Trophoblast cell (in vitro differentiated cells and primary cell): ENCODE data around the gene UBE2E2.

ENCODE experiments used
- DNase-seq, 2 donors: peaks; one replicate each; pipeline ENCODE4 v3.0.0-alpha.2; 2016
- H2AFZ ChIP-seq: 2 replicates; pipeline ENCODE4 v1.6.1; 2013; ENCODE audit warnings: low read length, moderate library complexity, mild to moderate bottlenecking; ENCODE audit not compliant: insufficient read depth, poor library complexity
- H2AK5ac ChIP-seq: 2 replicates; pipeline ENCODE4 v1.6.1; 2013; ENCODE audit warnings: mild to moderate bottlenecking, low read length
- H2BK120ac ChIP-seq: 2 replicates; pipeline ENCODE4 v1.6.1; 2013; ENCODE audit warnings: low read length, mild to moderate bottlenecking, moderate library complexity; ENCODE audit not compliant: insufficient read depth, poor library complexity
- H2BK12ac ChIP-seq: 2 replicates; pipeline ENCODE4 v1.6.1; 2013; ENCODE audit warnings: mild to moderate bottlenecking, low read length, moderate library complexity
- H2BK5ac ChIP-seq: 2 replicates; pipeline ENCODE4 v1.6.1; 2013; ENCODE audit warnings: low read length, low read depth, moderate library complexity, mild to moderate bottlenecking; ENCODE audit not compliant: poor library complexity
- H3K14ac ChIP-seq: 2 replicates; pipeline ENCODE4 v1.6.1; 2013; ENCODE audit warnings: mild to moderate bottlenecking, low read length
- H3K18ac ChIP-seq: 2 replicates; pipeline ENCODE4 v1.6.1; 2013; ENCODE audit warnings: mild to moderate bottlenecking, low read length
- H3K23ac ChIP-seq: 2 replicates; pipeline ENCODE4 v1.6.1; 2013; ENCODE audit warnings: low read length
- H3K27ac ChIP-seq: 2 replicates; pipeline ENCODE4 v1.5.1; 2013; ENCODE audit warnings: low read depth, mild to moderate bottlenecking, inconsistent platforms, low read length, moderate library complexity
- H3K27me3 ChIP-seq: 2 replicates; pipeline ENCODE4 v1.6.1; 2013; ENCODE audit warnings: inconsistent platforms, mild to moderate bottlenecking, low read length, moderate library complexity; ENCODE audit not compliant: insufficient read depth
- H3K36me3 ChIP-seq, 2 experiments: 1 replicate in 1 of 2; 2 replicates in 1 of 2; pipeline ENCODE4 v1.6.1; 2013; ENCODE audit warnings: low read length in 2 of 2, mild to moderate bottlenecking in 2 of 2, moderate library complexity in 1 of 2; ENCODE audit not compliant: insufficient read depth in 2 of 2, control insufficient read depth in 1 of 2
- H3K4ac ChIP-seq: 2 replicates; pipeline ENCODE4 v1.6.1; 2013; ENCODE audit warnings: low read depth, mild to moderate bottlenecking, low read length, moderate library complexity
- H3K4me1 ChIP-seq, 2 experiments: 1 replicate in 1 of 2; 2 replicates in 1 of 2; pipeline ENCODE4 v1.6.1; 2013; ENCODE audit warnings: low read length in 2 of 2, mild to moderate bottlenecking in 2 of 2, moderate library complexity in 1 of 2; ENCODE audit not compliant: insufficient read depth in 2 of 2, control insufficient read depth in 1 of 2
- H3K4me2 ChIP-seq: 2 replicates; pipeline ENCODE4 v1.6.1; 2013; ENCODE audit warnings: inconsistent platforms, mild to moderate bottlenecking, low read length, moderate library complexity
- H3K4me3 ChIP-seq: 2 replicates; pipeline ENCODE4 v1.5.1; 2013; ENCODE audit warnings: mild to moderate bottlenecking, low read depth, low read length, inconsistent platforms
- H3K79me1 ChIP-seq: one replicate; pipeline ENCODE4 v1.6.1; 2013; ENCODE audit warnings: low read length
- H3K79me2 ChIP-seq: 2 replicates; pipeline ENCODE4 v1.6.1; 2013; ENCODE audit warnings: low read length, mild to moderate bottlenecking; ENCODE audit not compliant: control insufficient read depth, insufficient read depth, poor library complexity
- H3K9ac ChIP-seq: 2 replicates; pipeline ENCODE4 v1.6.1; 2013; ENCODE audit warnings: mild to moderate bottlenecking, low read length
- H3K9me3 ChIP-seq: 2 replicates; pipeline ENCODE4 v1.6.1; 2013; ENCODE audit warnings: low read depth, mild to moderate bottlenecking, control low read depth, inconsistent platforms, low read length; ENCODE audit not compliant: insufficient read depth
- H4K12ac ChIP-seq: 2 replicates; pipeline ENCODE4 v1.6.1; 2013; ENCODE audit warnings: low read depth, mild to moderate bottlenecking, low read length, moderate library complexity
- H4K8ac ChIP-seq: 2 replicates; pipeline ENCODE4 v1.6.1; 2013; ENCODE audit warnings: low read depth, mild to moderate bottlenecking, low read length, moderate library complexity
- H4K91ac ChIP-seq: one replicate; pipeline ENCODE4 v1.6.1; 2013; ENCODE audit warnings: low read depth, mild to moderate bottlenecking, low read length, moderate library complexity
- WGBS: extraction: QIAGEN DNeasy Blood & Tissue Kit; methylation state at CpG from one replicate; pipeline ENCODE4 v1.1.7; 2013; ENCODE audit warnings: missing lambda C conversion rate; ENCODE audit not compliant: insufficient read length, insufficient coverage; ENCODE audit errors: extremely low coverage; 5-methylcytosine and 5-hydroxymethylcytosine counted together

The UBE2E2 gene

GRCh38 chr3:23450051-23450450, 246.9 kb downstream of the UBE2E2 start:
- no peak overlapping the region for H2AK5ac ChIP-seq
- H3K27me3 ChIP-seq = no peaks in the 10 kb centered on the region
- no peaks in the 10 kb centered on the region for H3K4me1 ChIP-seq
- no peaks in the 10 kb centered on the region for H3K79me2 ChIP-seq
- H2BK120ac ChIP-seq = no peak overlapping the region
- no peak overlapping the region for H3K9ac ChIP-seq
- WGBS = no CpG with 5 or more reads among the region's 2 CpGs
- no peak overlapping the region for H4K91ac ChIP-seq
- H2BK5ac ChIP-seq = no peak overlapping the region
- H3K9me3 ChIP-seq = no peaks in the 10 kb centered on the region
- H3K4me3 ChIP-seq = no peak overlapping the region
- no peak overlapping the region for H3K4me2 ChIP-seq
- no peak for DNase-seq
- H4K12ac ChIP-seq = no peak overlapping the region
- no peak overlapping the region for H3K4ac ChIP-seq
- no peak overlapping the region for H4K8ac ChIP-seq
- no peak overlapping the region for H3K14ac ChIP-seq
- no peak overlapping the region for H2BK12ac ChIP-seq
- no peak overlapping the region for H3K27ac ChIP-seq
- no peak overlapping the region for H3K23ac ChIP-seq
- no peaks in the 10 kb centered on the region for H3K36me3 ChIP-seq
- no peaks in the 10 kb centered on the region for H3K79me1 ChIP-seq
- H3K18ac ChIP-seq = no peak overlapping the region
- no peak overlapping the region for H2AFZ ChIP-seq

DNA sequence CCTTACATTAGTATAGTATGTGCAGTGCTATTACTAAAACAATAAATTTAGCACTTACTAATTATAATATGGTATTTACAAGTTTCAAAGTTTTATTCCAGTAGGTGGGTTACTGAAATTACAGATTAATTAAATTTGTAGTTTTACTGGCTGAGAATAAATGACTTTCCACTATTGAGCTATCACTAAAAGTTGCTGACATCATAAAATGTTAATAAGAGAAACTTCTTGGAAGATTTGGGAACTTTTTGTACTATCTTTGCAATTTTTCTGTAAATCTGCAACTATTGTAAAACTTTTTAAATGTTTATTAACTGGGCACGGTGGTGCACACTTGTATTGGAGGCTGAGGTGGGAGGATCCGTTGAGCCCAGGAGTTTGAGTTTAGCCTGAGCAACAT, 247.7 kb downstream of the UBE2E2 start:
- no peak overlapping the region for H3K4ac ChIP-seq
- no peak overlapping the region for H3K23ac ChIP-seq
- no peaks in the 10 kb centered on the region for H3K9me3 ChIP-seq
- no peak for DNase-seq
- no peak overlapping the region for H4K91ac ChIP-seq
- no peak overlapping the region for H3K4me3 ChIP-seq
- no peaks in the 10 kb centered on the region for H3K79me2 ChIP-seq
- no peaks in the 10 kb centered on the region for H3K27me3 ChIP-seq
- H2AFZ ChIP-seq = no peak overlapping the region
- no peak overlapping the region for H2BK5ac ChIP-seq
- no peak overlapping the region for H3K18ac ChIP-seq
- H2BK12ac ChIP-seq = no peak overlapping the region
- no peak overlapping the region for H2BK120ac ChIP-seq
- H3K4me1 ChIP-seq = no peaks in the 10 kb centered on the region
- no peak overlapping the region for H3K4me2 ChIP-seq
- no peak overlapping the region for H3K14ac ChIP-seq
- H4K8ac ChIP-seq = no peak overlapping the region
- no peak overlapping the region for H3K27ac ChIP-seq
- H3K79me1 ChIP-seq = no peaks in the 10 kb centered on the region
- no peak overlapping the region for H2AK5ac ChIP-seq
- WGBS = no CpG with 5 or more reads among the region's 2 CpGs
- no peak overlapping the region for H4K12ac ChIP-seq
- no peak overlapping the region for H3K9ac ChIP-seq
- H3K36me3 ChIP-seq = no peaks in the 10 kb centered on the region

GRCh38 chr3:23452408-23452807, 249.3 kb downstream of the UBE2E2 start:
- no peak overlapping the region for H3K18ac ChIP-seq
- no peak overlapping the region for H4K91ac ChIP-seq
- no peak overlapping the region for H3K4ac ChIP-seq
- no peak overlapping the region for H3K4me3 ChIP-seq
- no peak overlapping the region for H4K12ac ChIP-seq
- no peaks in the 10 kb centered on the region for H3K4me1 ChIP-seq
- H3K4me2 ChIP-seq = no peak overlapping the region
- H3K14ac ChIP-seq = no peak overlapping the region
- no peaks in the 10 kb centered on the region for H3K27me3 ChIP-seq
- H3K79me1 ChIP-seq = no peaks in the 10 kb centered on the region
- H3K79me2 ChIP-seq = no peaks in the 10 kb centered on the region
- no peaks in the 10 kb centered on the region for H3K9me3 ChIP-seq
- no peak overlapping the region for H4K8ac ChIP-seq
- WGBS = 100% methylated on average over 1 of the region's 1 CpG
- H2BK120ac ChIP-seq = no peak overlapping the region
- no peak overlapping the region for H2BK5ac ChIP-seq
- H2AK5ac ChIP-seq = no peak overlapping the region
- H3K23ac ChIP-seq = no peak overlapping the region
- no peak overlapping the region for H3K27ac ChIP-seq
- H3K9ac ChIP-seq = no peak overlapping the region
- H2BK12ac ChIP-seq = no peak overlapping the region
- no peak for DNase-seq
- no peak overlapping the region for H2AFZ ChIP-seq
- H3K36me3 ChIP-seq = no peaks in the 10 kb centered on the region

- WGBS = no CpG with 5 or more reads among the region's 3 CpGs
- no peak overlapping the region for H3K4me2 ChIP-seq
- H3K4me1 ChIP-seq = no peaks in the 10 kb centered on the region
- H2AK5ac ChIP-seq = no peak overlapping the region
- H2BK12ac ChIP-seq = no peak overlapping the region
- H3K4me3 ChIP-seq = no peak overlapping the region
- H3K4ac ChIP-seq = no peak overlapping the region
- H3K79me2 ChIP-seq = no peaks in the 10 kb centered on the region
- no peaks in the 10 kb centered on the region for H3K36me3 ChIP-seq
- H3K9me3 ChIP-seq = no peaks in the 10 kb centered on the region
- H3K14ac ChIP-seq = no peak overlapping the region
- H3K27me3 ChIP-seq = no peaks in the 10 kb centered on the region
- no peak overlapping the region for H4K91ac ChIP-seq
- no peak overlapping the region for H3K23ac ChIP-seq
- no peak overlapping the region for H2BK5ac ChIP-seq
- no peak overlapping the region for H3K18ac ChIP-seq
- no peak overlapping the region for H2AFZ ChIP-seq
- H4K12ac ChIP-seq = no peak overlapping the region
- no peak overlapping the region for H3K27ac ChIP-seq
- no peak overlapping the region for H2BK120ac ChIP-seq
- no peak overlapping the region for H4K8ac ChIP-seq
- no peaks in the 10 kb centered on the region for H3K79me1 ChIP-seq
- H3K9ac ChIP-seq = no peak overlapping the region
- DNase-seq = peak in 1 of 2 donors; percentile 30
Measured at GRCh38 chr3:23455084-23455483, 252.0 kb downstream of the UBE2E2 start.
